Stimulated activated CD4-positive, alpha-beta T cell treated with anti-CD3 and anti-CD28 coated beads, Interleukin-4, amount 100 ng/mL, for 48 hours (primary cell): ENCODE results near the gene DOCK7.
"Not testable (repeated sequence)": the region's sequence is repeated elsewhere in the genome, so short reads cannot be mapped to it uniquely, and the experiment has no call there.

Experiments used
- DNase-seq, 2 donors: peaks; one replicate each; pipeline ENCODE4 v3.0.0-alpha.2; 2020; ENCODE audit warnings: low read depth in 2 of 2

Gene DOCK7

GRCh38 chr1:62608905-62609304 lies 79.3 kb downstream of the DOCK7 start:
- DNase-seq = no peak

GRCh38 chr1:62601457-62601856 lies 86.7 kb downstream of the DOCK7 start:
- no peak for DNase-seq

- no peak for DNase-seq
Observed at GRCh38 chr1:62599044-62599443, 89.1 kb downstream of the DOCK7 start.

- no peak for DNase-seq
Observed at GRCh38 chr1:62597281-62597680, 90.9 kb downstream of the DOCK7 start, which contains the start of gene ANGPTL3. ANGPTL3 (plus strand) TSS chr1:62597520; CDS start chr1:62597567, 47 bp downstream.

- DNase-seq = no peak
Observed at GRCh38 chr1:62595647-62596046, 92.5 kb downstream of the DOCK7 start.

- DNase-seq = no peak
Observed at GRCh38 chr1:62593825-62594394, 94.3 kb downstream of the DOCK7 start.

- no peak for DNase-seq
Observed at GRCh38 chr1:62590970-62591368, 97.2 kb downstream of the DOCK7 start.

- DNase-seq = no peak
Observed at GRCh38 chr1:62590255-62590969, 97.8 kb downstream of the DOCK7 start.

- DNase-seq = no peak
Observed at GRCh38 chr1:62589321-62589720, 98.9 kb downstream of the DOCK7 start.

- no peak for DNase-seq
Observed at GRCh38 chr1:62588000-62588399, 100.2 kb downstream of the DOCK7 start.

GRCh38 chr1:62585469-62586155 lies 102.6 kb downstream of the DOCK7 start:
- no peak for DNase-seq

- no peak for DNase-seq
Observed at GRCh38 chr1:62573675-62574074, 114.5 kb downstream of the DOCK7 start.

- DNase-seq = no peak
Observed at GRCh38 chr1:62572476-62572875, 115.7 kb downstream of the DOCK7 start.

GRCh38 chr1:62571517-62571916 lies 116.7 kb downstream of the DOCK7 start:
- not testable (repeated sequence) for DNase-seq

- DNase-seq = not testable (repeated sequence)
Observed at GRCh38 chr1:62567926-62568325, 120.3 kb downstream of the DOCK7 start.

- DNase-seq = not testable (repeated sequence)
Observed at GRCh38 chr1:62567182-62567581, 121.0 kb downstream of the DOCK7 start.

GRCh38 chr1:62561306-62561705 lies 126.9 kb downstream of the DOCK7 start:
- no peak for DNase-seq

- DNase-seq = no peak
Observed at GRCh38 chr1:62544570-62544969, 143.6 kb downstream of the DOCK7 start.

GRCh38 chr1:62541048-62541447 lies 147.1 kb downstream of the DOCK7 start:
- DNase-seq = no peak

GRCh38 chr1:62539028-62539447 lies 149.1 kb downstream of the DOCK7 start:
- no peak for DNase-seq

GRCh38 chr1:62536865-62537264 lies 151.3 kb downstream of the DOCK7 start:
- no peak for DNase-seq

GRCh38 chr1:62530516-62531154 lies 157.6 kb downstream of the DOCK7 start:
- no peak for DNase-seq
